Muscle layer of colon (tissue), 2 donors: Measurements from ENCODE around the gene HRAS.

Experiments
- H3K27ac ChIP-seq: one replicate; pipeline ENCODE4 v1.7.0; 2013; ENCODE audit warnings: low read depth, mild to moderate bottlenecking, low read length, moderate library complexity
- H3K27me3 ChIP-seq, 2 donors: one replicate each; pipeline ENCODE4 v1.7.0; 2013; ENCODE audit warnings: low read length in 2 of 2, mild to moderate bottlenecking in 2 of 2; ENCODE audit not compliant: insufficient read depth in 2 of 2, control insufficient read depth in 1 of 2
- H3K36me3 ChIP-seq: one replicate; pipeline ENCODE4 v1.7.0; 2013; ENCODE audit warnings: mild to moderate bottlenecking, low read length; ENCODE audit not compliant: insufficient read depth
- H3K4me1 ChIP-seq: one replicate; pipeline ENCODE4 v1.7.0; 2013; ENCODE audit warnings: mild to moderate bottlenecking, low read length; ENCODE audit not compliant: insufficient read depth
- H3K4me3 ChIP-seq, 2 donors: one replicate each; pipeline ENCODE4 v1.7.0; 2013; ENCODE audit warnings: low read length in 2 of 2, low read depth in 1 of 2, mild to moderate bottlenecking in 1 of 2, moderate library complexity in 1 of 2
- H3K9ac ChIP-seq: one replicate; pipeline ENCODE4 v1.7.0; 2013; ENCODE audit warnings: low read length
- H3K9me3 ChIP-seq: one replicate; pipeline ENCODE4 v1.7.0; 2013; ENCODE audit warnings: mild to moderate bottlenecking, low read length
- donor health status: abdominal sarcoma.
- donor health status: Adenocarcinoma of cecum.

Gene HRAS

GRCh38 chr11:535519-536454, at the start of gene HRAS:
HRAS (minus strand) TSS chr11:535576.
- peak within 1 kb of the TSS; percentile 80 for H3K27ac ChIP-seq
- H3K4me1 ChIP-seq = peaks cover 14% of the 10 kb centered on the region
- H3K9ac ChIP-seq = peak within 1 kb of the TSS; percentile 53

GRCh38 chr11:584287-584686, 48.9 kb upstream of the HRAS start:
- H3K36me3 ChIP-seq = peaks cover 44% of the 10 kb centered on the region
- peaks cover 11% of the 10 kb centered on the region for H3K4me1 ChIP-seq
- no peaks in the 10 kb centered on the region for H3K9me3 ChIP-seq
- H3K27ac ChIP-seq = no peak overlapping the region
- H3K9ac ChIP-seq = no peak overlapping the region
- H3K4me3 ChIP-seq = no peak overlapping the region
- H3K27me3 ChIP-seq = no peaks in the 10 kb centered on the region

More at GRCh38 chr11:535519-536454, at the start of gene HRAS:
- peaks cover 11% of the 10 kb centered on the region for H3K36me3 ChIP-seq
- H3K27me3 ChIP-seq = peaks cover 11 to 33% of the 10 kb centered on the region in 2 donors
- peak within 1 kb of the TSS; percentile 67 to 85 for H3K4me3 ChIP-seq
- H3K9me3 ChIP-seq = no peaks in the 10 kb centered on the region

- Histone ChIP-seq H3K27me3 (no peaks in the 10 kb centered on the region), H3K4me1 (peaks cover 32% of the 10 kb centered on the region), H3K27ac (no peak overlapping the region), H3K36me3 (peaks cover 24% of the 10 kb centered on the region), H3K4me3 (no peak overlapping the region), H3K9me3 (no peaks in the 10 kb centered on the region), H3K9ac (no peak overlapping the region)
Observed at GRCh38 chr11:581752-582151, 46.4 kb upstream of the HRAS start.

- no peak overlapping the region for H3K27ac ChIP-seq
- no peaks in the 10 kb centered on the region for H3K27me3 ChIP-seq
- H3K36me3 ChIP-seq = peaks cover 20% of the 10 kb centered on the region
Observed at GRCh38 chr11:581342-581741, 46.0 kb upstream of the HRAS start.

GRCh38 chr11:579830-580601, 44.6 kb upstream of the HRAS start:
- H3K9me3 ChIP-seq = no peaks in the 10 kb centered on the region
- no peak overlapping the region for H3K4me3 ChIP-seq
- peaks cover 19% of the 10 kb centered on the region for H3K36me3 ChIP-seq
- no peak overlapping the region for H3K9ac ChIP-seq
- peaks cover 0 to 5% of the 10 kb centered on the region in 2 donors for H3K27me3 ChIP-seq
- peaks cover 32% of the 10 kb centered on the region for H3K4me1 ChIP-seq
- no peak overlapping the region for H3K27ac ChIP-seq

More at GRCh38 chr11:581342-581741, 46.0 kb upstream of the HRAS start:
- Histone ChIP-seq H3K9ac (no peak overlapping the region), H3K4me1 (peaks cover 32% of the 10 kb centered on the region), H3K9me3 (no peaks in the 10 kb centered on the region), H3K4me3 (no peak overlapping the region)

GRCh38 chr11:578276-579035, 43.1 kb upstream of the HRAS start:
- Histone ChIP-seq H3K27ac (no peak overlapping the region), H3K4me3 (peak overlapping the region in 1 of 2 donors; percentile 95), H3K4me1 (peaks cover 36% of the 10 kb centered on the region), H3K27me3 (peaks cover 0 to 8% of the 10 kb centered on the region in 2 donors), H3K36me3 (peaks cover 12% of the 10 kb centered on the region), H3K9ac (peak overlapping the region; percentile 93), H3K9me3 (no peaks in the 10 kb centered on the region)

GRCh38 chr11:577611-577894, 42.2 kb upstream of the HRAS start:
- peaks cover 36% of the 10 kb centered on the region for H3K4me1 ChIP-seq
- H3K36me3 ChIP-seq = peaks cover 8% of the 10 kb centered on the region
- H3K4me3 ChIP-seq = peak overlapping the region in 1 of 2 donors; percentile 95
- peak overlapping the region; percentile 93 for H3K9ac ChIP-seq
- no peaks in the 10 kb centered on the region for H3K9me3 ChIP-seq
- peaks cover 0 to 11% of the 10 kb centered on the region in 2 donors for H3K27me3 ChIP-seq
- peak overlapping the region; percentile 73 for H3K27ac ChIP-seq

GRCh38 chr11:576811-577610, 41.6 kb upstream of the HRAS start:
- Histone ChIP-seq H3K27me3 (peaks cover 0 to 11% of the 10 kb centered on the region in 2 donors), H3K9ac (peak overlapping the region; percentile 93), H3K9me3 (no peaks in the 10 kb centered on the region), H3K4me3 (peak overlapping the region; percentile 95 to 99), H3K4me1 (peaks cover 36% of the 10 kb centered on the region), H3K36me3 (peaks cover 6% of the 10 kb centered on the region), H3K27ac (peak overlapping the region; percentile 73)

GRCh38 chr11:575996-576768, 40.8 kb upstream of the HRAS start, which contains the start of gene PHRF1:
PHRF1 (plus strand) TSS chr11:576470; CDS start chr11:581513, 5,043 bp downstream.
- Histone ChIP-seq H3K4me1 (peaks cover 36% of the 10 kb centered on the region), H3K27ac (peak within 1 kb of the TSS; percentile 73), H3K27me3 (peaks cover 0 to 11% of the 10 kb centered on the region in 2 donors), H3K36me3 (no peaks in the 10 kb centered on the region), H3K9me3 (no peaks in the 10 kb centered on the region), H3K4me3 (peak within 1 kb of the TSS; percentile 95 to 99), H3K9ac (peak within 1 kb of the TSS; percentile 93)
